Measurements from ENCODE around the gene SMCR8.

Gene SMCR8

DNA sequence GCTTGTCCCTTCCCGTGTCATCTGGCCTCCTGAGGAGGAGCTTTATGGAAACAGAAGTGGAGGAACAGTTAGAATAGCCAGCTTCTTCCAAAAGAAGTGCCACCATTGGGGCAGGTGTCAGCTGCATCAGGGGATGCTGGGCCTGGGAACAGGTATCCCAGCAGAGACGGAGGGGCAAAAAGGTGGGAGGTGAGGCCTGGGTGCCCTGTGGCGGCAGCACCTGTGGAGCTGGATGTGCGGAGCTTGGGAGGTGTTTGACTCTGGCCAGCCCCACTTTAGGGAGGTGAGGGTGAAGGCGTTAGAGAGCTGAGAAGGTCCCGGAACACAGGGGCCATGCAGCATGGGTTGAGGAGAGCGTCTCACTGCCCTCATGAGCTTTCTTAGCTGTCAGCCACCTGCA lies 5.2 kb downstream of the SMCR8 start:
- DNase-seq (ENCODE audit: insufficient read length, low spot score) (no peak), FAIRE-seq (no peak)
- TF ChIP-seq, protein P1, sequence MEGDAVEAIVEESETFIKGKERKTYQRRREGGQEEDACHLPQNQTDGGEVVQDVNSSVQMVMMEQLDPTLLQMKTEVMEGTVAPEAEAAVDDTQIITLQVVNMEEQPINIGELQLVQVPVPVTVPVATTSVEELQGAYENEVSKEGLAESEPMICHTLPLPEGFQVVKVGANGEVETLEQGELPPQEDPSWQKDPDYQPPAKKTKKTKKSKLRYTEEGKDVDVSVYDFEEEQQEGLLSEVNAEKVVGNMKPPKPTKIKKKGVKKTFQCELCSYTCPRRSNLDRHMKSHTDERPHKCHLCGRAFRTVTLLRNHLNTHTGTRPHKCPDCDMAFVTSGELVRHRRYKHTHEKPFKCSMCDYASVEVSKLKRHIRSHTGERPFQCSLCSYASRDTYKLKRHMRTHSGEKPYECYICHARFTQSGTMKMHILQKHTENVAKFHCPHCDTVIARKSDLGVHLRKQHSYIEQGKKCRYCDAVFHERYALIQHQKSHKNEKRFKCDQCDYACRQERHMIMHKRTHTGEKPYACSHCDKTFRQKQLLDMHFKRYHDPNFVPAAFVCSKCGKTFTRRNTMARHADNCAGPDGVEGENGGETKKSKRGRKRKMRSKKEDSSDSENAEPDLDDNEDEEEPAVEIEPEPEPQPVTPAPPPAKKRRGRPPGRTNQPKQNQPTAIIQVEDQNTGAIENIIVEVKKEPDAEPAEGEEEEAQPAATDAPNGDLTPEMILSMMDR (IDR thresholded peaks at IDR 0.05; ENCODE audit: insufficient read depth, missing control alignments): no peak

DNA sequence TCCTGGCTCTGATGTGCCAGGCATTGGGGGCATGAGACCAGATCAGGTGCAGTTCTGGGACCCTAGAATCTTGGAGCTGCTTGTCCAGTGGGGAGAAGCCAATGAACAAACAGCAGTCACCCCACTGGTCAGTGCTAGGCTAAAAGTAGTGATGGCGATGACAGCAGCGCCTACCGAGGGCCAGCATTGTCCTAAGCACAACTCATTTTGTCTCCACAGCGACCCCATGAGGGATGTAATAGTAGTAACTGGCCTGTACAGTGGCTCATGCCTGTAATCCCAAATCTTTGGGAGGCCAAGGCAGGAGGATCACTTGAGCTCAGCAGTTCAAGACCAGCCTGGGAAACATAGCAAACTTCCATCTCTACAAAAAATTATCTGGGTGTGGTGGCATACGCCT lies 6.2 kb downstream of the SMCR8 start:
- no peak for DNase-seq (ENCODE audit: insufficient read length, low spot score)
- no peak for FAIRE-seq
- TF ChIP-seq, protein P1 (IDR thresholded peaks at IDR 0.05; ENCODE audit: insufficient read depth, missing control alignments): no peak

DNA sequence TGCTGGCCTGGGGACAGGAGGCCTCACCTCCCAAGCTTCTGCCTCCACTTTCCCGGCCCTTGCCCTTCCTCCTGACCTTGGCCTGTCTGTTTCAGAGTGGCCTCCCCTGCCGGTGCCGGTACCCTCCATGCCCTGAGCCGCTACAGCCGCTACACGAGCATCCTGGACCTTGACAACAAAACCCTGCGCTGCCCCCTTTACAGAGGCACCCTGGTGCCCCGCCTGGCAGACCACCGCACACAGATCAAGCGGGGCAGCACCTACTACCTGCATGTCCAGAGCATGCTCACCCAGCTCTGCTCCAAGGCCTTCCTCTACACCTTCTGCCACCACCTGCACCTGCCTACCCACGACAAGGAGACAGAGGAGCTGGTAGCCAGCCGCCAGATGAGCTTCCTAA lies 7.4 kb downstream of the SMCR8 start:
- DNase-seq (ENCODE audit: insufficient read length, low spot score) (no peak), FAIRE-seq (no peak)
- TF ChIP-seq, protein P1 (IDR thresholded peaks at IDR 0.05; ENCODE audit: insufficient read depth, missing control alignments): no peak

DNA sequence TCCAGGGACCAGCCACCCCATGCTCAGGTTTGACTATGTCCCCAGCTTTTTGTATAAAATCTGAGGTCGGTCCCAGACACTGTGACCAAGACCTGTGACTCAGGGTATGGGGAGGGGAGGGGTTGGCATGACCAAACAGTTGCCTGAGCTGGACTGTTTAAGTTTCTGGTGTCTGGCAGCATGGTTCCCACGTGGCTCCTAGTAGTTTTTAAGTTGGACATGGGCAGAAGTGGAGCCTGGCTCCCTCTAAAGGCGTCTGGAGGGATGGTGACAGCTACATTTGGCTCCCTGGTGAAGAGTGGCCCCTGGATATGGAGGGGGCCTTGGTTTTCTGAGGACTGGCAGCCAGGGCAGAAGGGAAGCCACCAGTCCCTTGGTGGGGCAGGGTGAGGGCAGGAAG lies 7.9 kb downstream of the SMCR8 start:
- no peak for FAIRE-seq
- no peak for DNase-seq (ENCODE audit: insufficient read length, low spot score)

DNA sequence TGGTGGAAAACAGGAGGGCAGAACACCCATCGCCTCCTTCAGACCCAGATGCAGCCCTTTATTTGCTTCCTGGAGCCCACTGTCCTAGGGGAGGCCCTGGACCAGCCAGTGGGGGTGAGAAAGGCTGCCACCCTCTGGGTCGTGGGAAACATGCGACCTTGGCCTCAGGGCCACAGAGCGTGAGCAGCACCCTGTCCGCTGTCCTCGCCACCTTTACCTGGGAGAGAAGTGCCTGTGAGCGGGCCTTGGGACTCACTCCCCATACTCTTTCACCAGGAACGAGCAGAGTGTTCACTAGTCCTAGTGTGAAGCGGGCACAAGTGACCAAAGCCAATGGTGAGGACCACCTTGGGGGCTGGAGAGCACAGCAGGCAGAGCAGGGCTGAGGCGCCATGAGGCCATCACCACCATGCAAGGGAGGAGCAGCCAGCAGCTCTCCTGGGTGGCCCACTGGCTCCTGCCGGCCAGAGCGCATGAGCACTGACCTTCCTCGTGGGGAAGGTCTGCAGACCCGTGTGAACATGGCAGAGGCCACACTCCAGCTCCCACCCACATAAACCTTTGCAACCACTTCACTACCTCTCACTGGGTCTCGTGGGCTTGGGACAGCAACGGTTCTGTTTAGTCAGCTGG lies 8.5 kb downstream of the SMCR8 start:
- FAIRE-seq (no peak), DNase-seq (ENCODE audit: insufficient read length, low spot score) (no peak)
- TF ChIP-seq, protein P1 (IDR thresholded peaks at IDR 0.05; ENCODE audit: insufficient read depth, missing control alignments): no peak

More for the DNA sequence above, 7.9 kb downstream of the SMCR8 start:
- TF ChIP-seq, protein P1 (IDR thresholded peaks at IDR 0.05; ENCODE audit: insufficient read depth, missing control alignments): no peak

DNA sequence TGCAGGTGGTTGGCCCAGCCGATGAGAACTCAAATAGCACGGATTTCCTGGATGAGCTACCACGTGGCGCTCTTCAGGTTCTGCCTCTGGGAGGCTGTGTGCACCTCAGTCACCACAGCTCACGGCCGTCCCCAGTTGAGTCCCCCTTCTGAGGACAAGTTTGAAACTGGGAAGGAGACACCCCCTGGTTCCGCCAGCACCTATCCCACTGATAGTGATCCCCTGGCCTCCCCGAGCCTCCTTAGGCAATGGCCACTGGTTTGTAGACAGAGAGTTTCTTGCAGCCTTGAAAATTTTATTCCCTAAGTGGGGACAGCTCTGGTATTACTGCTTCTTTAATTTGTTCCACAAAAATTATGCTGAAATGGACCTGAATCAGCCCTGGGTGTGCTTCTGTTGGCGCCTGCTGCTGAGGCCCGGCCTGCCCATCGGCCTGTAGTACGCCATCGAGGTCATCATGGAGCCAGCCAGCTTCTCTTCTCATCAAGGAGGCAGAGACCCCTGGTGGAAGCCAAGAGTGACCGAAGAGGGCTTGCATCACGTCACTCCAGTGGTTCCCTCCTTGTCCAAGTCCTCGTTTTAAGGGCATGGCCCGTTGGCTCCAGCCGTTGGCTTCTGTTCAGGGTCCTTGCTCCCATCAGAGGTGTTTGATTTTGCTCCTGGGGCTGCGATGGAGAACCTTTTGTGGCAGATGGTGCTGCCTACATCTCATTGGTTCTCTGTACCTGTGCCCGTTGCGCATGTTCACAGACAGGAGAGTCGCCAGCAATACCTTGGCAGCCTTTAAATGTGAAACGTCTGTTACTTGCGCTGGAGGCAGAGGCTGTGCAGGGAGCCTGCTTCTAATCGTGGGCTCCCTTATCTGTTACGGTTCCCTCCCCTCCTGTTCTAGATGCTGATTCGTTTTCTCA lies 9.3 kb downstream of the SMCR8 start:
- TF ChIP-seq, protein P1 (IDR thresholded peaks at IDR 0.05; ENCODE audit: insufficient read depth, missing control alignments): no peak
- FAIRE-seq (no peak), DNase-seq (ENCODE audit: insufficient read length, low spot score) (no peak)

DNA sequence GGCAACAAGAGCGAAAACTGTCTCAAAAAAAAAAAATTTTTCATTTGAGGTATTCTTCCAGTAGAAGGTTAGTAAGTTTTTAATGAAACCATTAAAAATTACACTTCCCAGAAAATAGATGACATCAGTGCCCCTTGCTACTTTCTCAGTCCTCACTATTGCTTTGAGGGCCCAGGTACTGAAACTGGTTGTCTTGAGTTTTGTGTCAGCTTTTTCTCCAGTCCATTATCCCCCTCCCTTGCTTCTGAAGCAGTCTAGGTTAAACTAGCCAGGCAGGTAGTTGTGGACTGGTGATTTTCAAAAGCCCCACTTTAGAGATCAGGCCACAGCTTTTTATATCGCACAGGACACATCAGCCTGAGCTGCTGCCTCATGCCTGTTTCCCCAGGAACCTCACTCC lies 10.9 kb downstream of the SMCR8 start:
- TF ChIP-seq, protein P1 (IDR thresholded peaks at IDR 0.05; ENCODE audit: insufficient read depth, missing control alignments): no peak
- FAIRE-seq: no peak
- no peak for DNase-seq (ENCODE audit: insufficient read length, low spot score)

Measured in D721Med (cell line).